Stimulated activated CD4-positive, alpha-beta T cell treated with anti-CD3 and anti-CD28 coated beads, TNF-alpha, amount 100 ng/mL, for 1 hour (primary cell): ENCODE measurements around the gene AGPAT3.
A peak's percentile ranks its signal among the peaks of the same experiment; 100 is the strongest.

Experiments
- DNase-seq, 3 donors: peaks; one replicate each; pipeline ENCODE4 v3.0.0-alpha.2; 2020; ENCODE audit warnings: low read depth in 3 of 3, low spot score in 1 of 3

AGPAT3 gene

DNA sequence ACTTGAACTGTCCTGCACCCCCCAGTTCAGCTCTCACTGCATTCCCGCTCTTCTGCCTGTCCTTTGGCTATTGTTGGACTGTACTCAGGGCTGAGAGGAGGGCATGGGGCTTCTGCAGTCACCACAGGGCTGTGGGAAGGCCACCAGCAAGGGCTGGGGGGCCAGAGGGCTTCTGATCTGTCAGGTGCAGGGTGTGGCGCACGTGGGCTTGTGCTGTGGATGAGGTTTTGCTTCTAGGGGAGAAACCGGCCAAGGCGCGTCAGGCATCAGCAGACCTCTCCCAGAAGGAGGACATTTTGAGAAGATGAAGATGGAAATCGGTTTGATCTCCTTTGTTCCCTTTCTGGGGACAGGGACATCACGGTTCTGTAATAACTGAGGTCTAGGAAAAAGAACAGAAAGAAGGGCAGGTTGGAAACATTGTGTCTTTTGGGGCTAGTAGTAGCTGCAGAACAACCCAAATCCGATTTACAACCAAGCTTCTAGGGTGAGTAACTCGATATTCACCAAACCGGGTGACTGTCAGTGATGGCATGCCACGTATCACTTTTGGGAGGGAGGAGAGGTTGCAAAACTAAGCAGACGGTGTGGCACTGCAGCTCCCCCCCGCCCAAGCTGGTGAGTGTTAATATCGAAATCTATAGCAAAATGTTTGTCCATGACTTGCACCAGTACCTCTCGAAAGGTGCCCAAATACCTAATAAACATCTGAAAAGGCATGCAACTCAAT is 40.9 kb downstream of the AGPAT3 start:
- DNase-seq, result no peak

- DNase-seq, result no peak
These were observed 41.8 kb downstream of the AGPAT3 start for GRCh38 chr21:43906585-43907370.

GRCh38 chr21:43907751-43908150 is 42.7 kb downstream of the AGPAT3 start:
- DNase-seq, result no peak

- no peak for DNase-seq
These were observed 43.1 kb downstream of the AGPAT3 start for GRCh38 chr21:43908167-43908566.

GRCh38 chr21:43909741-43910400 is 44.8 kb downstream of the AGPAT3 start:
- DNase-seq, result no peak

GRCh38 chr21:43910460-43910859 is 45.4 kb downstream of the AGPAT3 start:
- DNase-seq, result no peak

DNA sequence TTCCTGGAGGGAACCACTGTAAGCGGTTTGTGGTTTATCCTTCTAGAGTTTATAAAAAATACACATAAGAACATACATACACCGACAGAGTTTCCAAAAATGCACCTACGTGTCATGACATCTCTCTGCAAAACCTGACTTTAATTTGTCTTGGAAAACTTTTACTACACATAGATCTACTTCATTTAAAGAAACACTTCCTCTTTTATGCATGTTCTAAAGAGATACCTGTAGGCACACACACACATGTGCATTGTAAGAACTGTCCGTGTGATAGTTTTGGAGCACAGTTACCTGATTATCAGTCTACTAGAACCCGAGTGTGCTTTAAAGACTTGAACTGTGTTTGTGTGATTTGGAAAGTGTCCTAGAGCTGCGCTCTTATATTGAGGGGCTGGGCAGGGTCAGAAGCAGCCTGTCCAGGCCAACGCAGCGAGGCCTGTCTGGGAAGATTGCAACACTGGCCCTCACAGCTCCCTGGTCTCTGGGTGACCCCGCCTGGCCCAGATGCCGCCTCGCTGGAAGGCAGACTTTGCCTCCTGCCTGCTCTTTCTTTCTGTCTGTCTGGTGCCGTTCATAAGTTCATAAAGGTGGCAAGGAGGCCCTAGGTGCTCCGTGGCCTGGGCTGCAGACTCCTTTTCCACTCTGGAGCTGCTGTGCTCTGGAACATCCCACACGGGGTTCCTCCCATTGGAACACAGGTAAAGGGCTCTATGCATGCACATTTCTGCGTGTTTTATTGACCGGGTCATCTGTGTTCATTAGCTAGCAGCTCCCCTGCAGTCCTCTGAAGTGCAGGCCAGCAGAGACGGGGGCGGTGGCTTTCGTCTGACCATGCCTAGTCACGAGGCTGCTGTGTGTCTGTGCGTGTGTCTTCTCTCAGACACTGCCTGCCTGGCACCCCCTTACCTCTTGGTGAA is 46.3 kb downstream of the AGPAT3 start:
- no peak for DNase-seq

DNA sequence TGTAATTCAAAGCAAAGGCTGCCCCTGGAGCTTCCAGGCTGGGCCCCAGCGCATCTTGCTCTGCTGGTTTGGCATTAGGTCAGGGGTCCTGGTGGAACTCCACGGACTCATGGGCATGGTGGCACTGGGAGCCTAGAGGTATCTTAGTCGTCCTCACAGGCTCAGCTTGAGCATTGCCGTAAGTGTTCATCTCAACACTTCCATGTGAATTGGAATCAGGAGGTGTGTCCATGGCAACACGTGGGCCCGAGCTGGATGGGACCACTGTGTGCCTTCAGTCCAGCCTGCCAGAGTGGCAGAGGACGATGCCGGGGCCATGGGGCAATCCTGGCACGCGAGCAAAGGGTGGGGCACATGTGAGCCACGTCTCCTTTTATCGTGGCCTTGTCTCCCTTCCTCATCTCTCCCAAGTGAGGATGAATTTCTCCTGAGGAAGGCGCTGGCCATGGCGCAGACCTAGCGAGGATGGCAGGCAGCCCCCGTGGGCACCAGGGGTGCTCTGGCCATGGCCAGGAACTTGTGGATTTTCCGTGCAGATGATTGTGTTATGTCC is 47.0 kb downstream of the AGPAT3 start:
- DNase-seq, result no peak

DNA sequence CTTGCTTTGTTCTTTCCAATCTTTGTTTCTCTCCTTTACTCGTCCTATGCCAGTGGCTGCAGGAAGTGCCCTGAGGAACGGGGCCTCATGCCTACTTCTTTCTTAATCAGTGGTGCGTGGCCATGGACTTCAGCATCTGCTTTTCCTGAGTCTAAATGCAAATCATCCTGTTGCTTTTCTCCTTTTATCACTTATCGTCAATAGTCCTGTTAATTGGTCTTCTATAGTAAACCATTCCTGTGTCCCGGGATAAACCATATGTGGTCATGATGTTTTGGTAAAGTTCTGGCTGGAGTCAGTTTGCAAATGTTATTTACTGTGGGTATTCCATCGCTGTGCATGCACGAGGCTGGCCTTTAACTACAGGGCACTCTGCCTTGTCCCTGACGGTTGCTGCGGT is 47.5 kb downstream of the AGPAT3 start:
- no peak for DNase-seq

- no peak for DNase-seq
These were observed 47.9 kb downstream of the AGPAT3 start for GRCh38 chr21:43912910-43913309.

GRCh38 chr21:43913928-43914327 is 48.9 kb downstream of the AGPAT3 start:
- no peak for DNase-seq

GRCh38 chr21:43916076-43916475 is 51.1 kb downstream of the AGPAT3 start:
- no peak for DNase-seq

DNA sequence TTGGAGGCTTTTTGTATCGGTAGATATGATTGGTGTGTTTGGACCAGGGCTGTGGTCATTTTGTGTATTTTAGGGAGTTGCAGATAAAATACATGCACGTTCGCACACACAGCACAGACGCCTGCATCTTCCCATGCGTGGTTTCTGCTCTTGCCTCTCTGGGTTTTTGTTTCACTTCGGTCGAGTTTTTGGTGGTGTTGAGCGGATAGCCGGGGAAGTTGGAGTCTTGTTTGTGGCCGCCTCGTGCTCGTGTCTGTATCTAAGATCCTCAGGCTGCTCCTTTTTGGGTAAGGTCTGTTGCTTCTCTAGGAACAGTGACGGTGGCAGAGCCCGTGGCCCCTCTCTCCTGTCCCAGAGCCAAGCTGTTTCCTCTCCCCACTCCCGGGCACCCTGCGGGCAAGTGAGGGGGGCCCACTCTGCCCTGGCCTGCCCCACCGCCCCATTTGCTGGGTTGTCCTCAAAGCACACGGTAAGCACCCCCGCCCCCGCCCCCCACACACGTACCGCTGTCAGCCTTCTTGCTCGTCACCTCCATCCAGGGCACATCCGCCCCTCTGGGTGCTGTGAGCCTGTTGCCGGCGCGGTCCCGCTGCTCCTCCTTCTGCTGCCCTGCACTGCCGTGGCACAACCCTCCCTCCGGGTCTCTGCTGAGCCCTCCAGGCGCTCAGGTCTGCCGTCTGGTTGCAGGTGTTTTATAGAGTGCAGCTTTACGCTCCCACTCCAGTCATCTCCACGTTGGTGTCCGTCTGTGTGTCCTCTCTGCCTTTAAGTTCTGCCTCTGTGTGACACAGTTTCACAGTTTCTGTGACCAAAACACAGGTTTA is 51.9 kb downstream of the AGPAT3 start:
- DNase-seq, result peak in 2 of 3 donors; percentile 25 to 35

DNA sequence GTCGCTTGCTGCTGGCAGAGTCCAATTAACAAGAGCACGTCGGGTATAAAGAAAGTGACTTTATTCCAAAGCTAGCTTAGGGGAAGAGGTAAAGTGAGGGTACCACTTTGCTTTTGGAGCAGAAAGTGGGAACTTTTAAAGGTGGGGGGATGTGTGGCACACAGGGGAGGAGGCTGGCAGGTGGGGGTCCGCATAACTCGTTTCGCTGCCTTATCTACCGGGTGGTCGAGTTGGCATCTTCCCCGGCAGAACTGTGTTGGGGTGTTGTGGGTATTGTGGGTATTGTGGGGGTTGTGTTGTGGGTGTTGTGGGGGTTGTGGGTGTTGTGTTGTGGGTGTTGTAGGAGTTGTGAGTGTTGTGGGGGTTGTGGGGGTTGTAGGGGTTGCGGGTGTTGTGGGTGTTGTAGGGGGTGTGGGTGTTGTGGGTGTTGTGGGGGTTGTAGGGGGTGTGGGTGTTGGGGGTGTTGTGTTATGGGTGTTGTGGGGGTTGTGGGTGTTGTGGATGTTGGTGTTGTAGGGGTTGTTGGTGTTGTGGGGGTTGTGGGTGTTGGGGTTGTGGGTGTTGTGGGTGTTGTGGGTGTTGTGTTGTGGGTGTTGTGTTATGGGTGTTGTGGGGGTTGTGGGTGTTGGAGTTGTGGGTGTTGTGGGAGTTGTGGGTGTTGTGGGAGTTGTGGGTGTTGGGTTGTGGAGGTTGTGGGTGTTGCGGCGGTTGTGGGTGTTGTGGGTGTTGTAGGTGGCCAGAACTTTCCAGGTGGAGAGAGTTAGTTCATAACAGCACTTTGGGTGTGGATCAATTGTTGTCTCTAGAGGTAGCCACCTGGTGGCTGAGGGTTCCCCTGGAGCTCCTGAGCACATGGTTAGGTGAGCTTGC is 52.7 kb downstream of the AGPAT3 start:
- DNase-seq, result no peak

DNA sequence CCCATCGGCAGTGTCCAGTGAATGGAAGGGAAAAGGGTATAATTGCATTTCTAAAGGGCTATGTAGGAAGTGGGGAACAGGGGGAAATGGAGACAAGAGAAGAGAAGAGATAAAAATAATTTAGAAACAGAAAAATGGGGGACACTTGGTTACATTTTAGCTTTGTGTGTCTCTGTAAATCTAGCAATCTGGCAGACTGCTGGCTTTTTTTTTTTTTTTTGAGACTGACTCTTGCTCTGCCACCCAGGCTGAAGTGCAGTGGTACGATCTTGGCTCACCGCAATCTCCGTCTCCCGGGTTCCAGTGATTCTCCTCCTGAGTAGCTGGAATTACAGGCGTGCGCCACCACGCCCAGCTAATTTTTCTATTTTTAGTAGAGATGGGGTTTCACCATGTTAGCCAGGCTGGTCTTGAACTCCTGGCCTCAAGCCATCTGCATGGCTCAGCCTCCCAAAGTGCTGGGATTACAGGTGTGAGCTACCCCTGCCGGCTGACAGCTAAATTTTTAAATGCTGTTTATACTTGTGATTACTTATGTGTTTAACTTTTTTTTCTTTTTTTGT is 53.4 kb downstream of the AGPAT3 start:
- DNase-seq, result no peak

DNA sequence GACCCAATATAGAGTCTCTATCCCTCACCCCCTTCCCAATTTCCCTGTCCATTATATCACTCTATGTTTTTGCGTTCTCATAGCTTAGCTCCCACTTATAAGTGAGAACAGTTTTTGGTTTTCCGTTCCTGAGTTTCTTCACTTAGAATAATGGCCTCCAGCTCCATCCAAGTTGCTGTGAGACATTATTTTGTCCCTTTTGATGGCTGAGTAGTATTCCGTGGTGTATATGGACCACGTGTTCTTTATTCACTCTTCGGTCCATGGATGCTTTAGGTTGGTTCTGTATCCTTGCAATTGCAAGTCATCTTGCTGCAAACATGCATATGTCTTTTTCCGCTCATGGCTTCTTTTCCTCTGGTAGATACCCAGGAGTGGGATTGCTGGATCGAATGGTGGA is 54.3 kb downstream of the AGPAT3 start:
- no peak for DNase-seq

DNA sequence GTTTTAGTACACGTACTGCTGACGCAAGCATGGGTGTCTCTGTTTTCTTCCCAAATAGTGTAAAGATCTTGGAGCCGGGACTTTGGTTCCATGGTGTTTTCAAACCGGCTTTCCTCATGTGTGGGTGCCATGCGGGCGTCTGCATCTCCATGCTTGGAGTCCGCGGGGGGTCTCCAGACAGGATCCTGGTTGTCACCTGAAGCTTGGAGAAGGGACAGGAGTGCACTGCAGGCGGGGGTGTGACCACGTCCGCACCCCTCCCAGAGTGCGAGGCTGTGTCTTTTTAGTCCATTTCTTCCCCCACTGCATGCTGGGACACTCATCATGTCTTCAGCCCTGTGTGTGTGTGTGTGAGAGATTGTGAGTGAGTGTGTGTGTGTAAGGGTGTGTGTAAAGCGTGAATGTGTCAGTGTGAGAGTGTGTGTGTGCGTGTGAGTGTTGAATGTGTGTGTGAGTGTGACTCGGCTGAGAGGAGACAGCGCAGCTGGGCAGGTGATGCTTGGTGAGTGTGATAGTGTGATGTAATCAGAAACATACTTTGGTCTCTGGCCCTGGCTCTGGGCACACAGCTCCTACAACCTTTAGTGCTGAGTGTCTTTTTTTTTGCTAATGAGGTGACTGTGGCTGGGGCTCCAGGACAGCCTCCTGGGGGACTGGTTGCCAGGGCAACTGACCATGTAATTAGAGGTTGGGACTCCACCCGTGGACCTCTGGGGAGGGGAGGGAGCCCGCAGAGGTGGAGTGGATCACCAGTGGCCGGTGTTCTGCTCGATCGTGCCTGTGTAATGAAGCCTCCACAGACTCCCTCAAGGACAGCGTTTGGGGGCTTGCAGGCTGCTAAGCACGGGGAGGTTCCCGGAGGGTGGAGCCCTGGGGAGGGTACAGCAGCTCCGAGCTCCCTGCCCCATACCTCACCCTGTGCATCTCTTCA is 55.1 kb downstream of the AGPAT3 start:
- no peak for DNase-seq
